ENCODE data around the gene KDM3A. TPM values are rescaled to one million over a fixed set of nuclear protein-coding genes. Genes with fewer than 3 reads are reported as not detected.

The KDM3A gene
- total RNA-seq, 1 experiment from 2014 or later, result 52.6 TPM

DNA sequence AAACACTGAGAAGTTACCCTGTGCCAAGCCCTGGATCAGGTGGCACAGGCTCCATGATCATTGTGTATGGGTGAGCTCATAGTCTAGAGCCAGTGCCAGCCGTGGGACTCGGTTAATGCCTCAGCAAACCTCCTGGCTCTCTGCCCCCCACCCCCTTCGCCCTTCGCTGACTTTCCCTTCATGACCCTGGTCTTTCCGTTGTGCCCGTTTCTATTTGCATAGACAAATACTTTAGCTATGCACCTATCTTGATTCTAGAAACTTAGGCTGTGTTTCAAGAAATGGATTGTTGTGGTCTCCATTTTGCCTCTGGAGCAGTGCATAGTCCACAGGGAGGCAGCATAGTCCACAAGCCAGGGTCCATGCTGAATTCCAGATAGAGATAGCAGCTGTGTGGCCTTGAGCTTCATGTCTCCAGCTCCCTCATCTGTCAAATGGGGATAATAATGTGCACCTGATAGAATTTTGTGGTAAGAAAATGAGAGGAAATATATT lies 44.8 kb upstream of the KDM3A start:
- DNase-seq (ENCODE audit: low read depth, low spot score) (peak; percentile 33), ATAC-seq (peak; percentile 80)
- Histone ChIP-seq H2AFZ (ENCODE audit: low read depth, low read length, poor library complexity, severe bottlenecking) (no peak overlapping the region), H3K4me1 (ENCODE audit: control insufficient read depth in 1 of 2, insufficient read depth in 2 of 2, low read length in 2 of 2) (peaks cover 9% of the 10 kb centered on the region in 2 experiments; a peak in 3 of 4 replicates), H3K27ac (ENCODE audit: low read depth, low read length) (no peak overlapping the region), H3K36me3 (ENCODE audit: control insufficient read depth in 1 of 2, insufficient read depth in 2 of 2, low read length in 2 of 2) (no peaks in the 10 kb centered on the region), H3K79me2 (ENCODE audit: insufficient read depth, low read length) (no peaks in the 10 kb centered on the region), H3K9me2 (ENCODE audit: insufficient read depth) (0 out of 2 replicates have a peak, but pooled peaks cover 7% of the 10 kb centered on the region), H3K4me3 (replicated peaks in 1 of 2; ENCODE audit: low read depth in 1 of 2, low read length in 2 of 2) (no peak overlapping the region), H3K9ac (ENCODE audit: low read length) (no peak overlapping the region), H3K4me2 (ENCODE audit: low read length) (no peak overlapping the region), H3K9me3 (ENCODE audit: control insufficient read depth in 1 of 2, insufficient read depth in 1 of 2, low read depth in 1 of 2, low read length in 2 of 2) (no peaks in the 10 kb centered on the region), H4K20me1 (ENCODE audit: insufficient read depth) (no peaks in the 10 kb centered on the region), H3K27me3 (ENCODE audit: insufficient read depth, low read length) (no peaks in the 10 kb centered on the region)
- RAD21 ChIA-PET (ENCODE audit: low non-redundant PET in 1 of 2, low total read pairs in 2 of 2, uncharacterized antibody in 2 of 2, unreplicated experiment in 2 of 2), result interaction anchor here (0.5 to 1.4 kb wide), 4 partner anchors 46 to 411 kb away, joined by 3 to 5 read pairs (median 3); no protein-coding TSS in a partner anchor
- TF ChIP-seq YY1 (IDR thresholded peaks at IDR 0.05; ENCODE audit: extremely low read depth, insufficient replicate concordance, low read depth, low read length) (peak; percentile 54), EZH2 (IDR thresholded peaks at IDR 0.05) (no peak), RAD21 (IDR thresholded peaks at IDR 0.05; ENCODE audit: low read depth) (peak; percentile 75), CBX3 (IDR thresholded peaks at IDR 0.05; ENCODE audit: low read depth) (0 out of 2 replicates have a peak, but pooled peaks have one; percentile 30), ZFX (IDR thresholded peaks at IDR 0.05) (no peak), CTCF (IDR thresholded peaks at IDR 0.05 in 2 of 3, conservative IDR thresholded peaks at IDR 0.05 in 1 of 3; ENCODE audit: borderline replicate concordance in 1 of 3, insufficient read depth in 1 of 3, low read depth in 2 of 3, low read length in 2 of 3) (peak; percentile 53 to 68 (median 60); a peak in 5 of 6 replicates)
- BruUV-seq (replicated peaks), result no TSS peak
- CTCF ChIA-PET, result interaction anchor here (1.0 to 2.5 kb wide), 5 partner anchors 21 to 367 kb away, joined by 3 to 10 read pairs (median 5); no protein-coding TSS in a partner anchor
- POLR2A ChIA-PET, result interaction anchor here (0.7 kb wide), 1 partner anchor 280 kb away, joined by 5 read pairs; no protein-coding TSS in a partner anchor
- intact Hi-C loops (cut with micrococcal nuclease), result no loop called here
